PC-3 (cell line): Measurements from ENCODE around the gene SLC25A39.
"Not testable (repeated sequence)": the region's sequence is repeated elsewhere in the genome, so short reads cannot be mapped to it uniquely, and the experiment has no call there.

Source experiments
- CTCF ChIP-seq: fragments of 300-600 bp; sonication (generic); conservative IDR thresholded peaks from 2 replicates; pipeline ENCODE4 v1.5.1; 2017; ENCODE audit warnings: antibody characterized with exemption, low read depth, mild to moderate bottlenecking, low read length
- EZH2 ChIP-seq: fragments of 300-600 bp; sonication (generic); IDR thresholded peaks from one replicate; pipeline ENCODE4 v1.6.1; 2017; ENCODE audit warnings: antibody characterized with exemption, mild to moderate bottlenecking, low read length; ENCODE audit not compliant: unreplicated experiment

- not testable (repeated sequence) for TF ChIP-seq CTCF, EZH2
Measured at GRCh38 chr17:44347206-44348055, 22.8 kb upstream of the SLC25A39 start.
